SH-SY5Y (cell line): ENCODE results near the gene RGS7.

ENCODE experiments used
- GATA2 ChIP-seq: IDR thresholded peaks from 2 replicates; pipeline ENCODE4 v1.6.1; 2011; ENCODE audit warnings: mild to moderate bottlenecking, low read depth, low read length
- GATA3 ChIP-seq: IDR thresholded peaks from 2 replicates; pipeline ENCODE4 v1.6.1; 2011; ENCODE audit warnings: low read depth, mild to moderate bottlenecking, low read length, moderate library complexity

- TF ChIP-seq GATA2, result no peak
- TF ChIP-seq GATA3, result no peak
Measured at GRCh38 chr1:241356187-241356518, 852 bp downstream of the RGS7 start.
